Loucy (cell line): ENCODE results near the gene PRKAG3.

Source experiments
- CTCF ChIP-seq: fragments of 200-600 bp; sonication (generic); conservative IDR thresholded peaks from 2 replicates; pipeline ENCODE4 v1.5.1; 2014; ENCODE audit warnings: mild to moderate bottlenecking, antibody characterized with exemption, low read length
- EZH2phosphoT487 ChIP-seq: fragments of 200-600 bp; IDR thresholded peaks from 2 replicates; pipeline ENCODE4 v1.6.1; 2018; ENCODE audit warnings: antibody characterized with exemption, mild to moderate bottlenecking, moderate library complexity, borderline replicate concordance

GRCh38 chr2:218853766-218854165, 22.2 kb upstream of the PRKAG3 start:
- TF ChIP-seq CTCF = no peak
- no peak for TF ChIP-seq EZH2phosphoT487
